H1 (cell line): Measurements from ENCODE around the gene RPL19.

Experiments used
- CTCF ChIP-seq, 3 experiments: IDR thresholded peaks; 1 replicate in 2 of 3; 2 replicates in 1 of 3; pipeline versions ENCODE4 v1.5.1 to v1.6.1; 2011; ENCODE audit warnings: low read length in 3 of 3, mild to moderate bottlenecking in 3 of 3, inconsistent platforms in 2 of 3, low read depth in 1 of 3, moderate library complexity in 1 of 3; ENCODE audit not compliant: insufficient read depth in 1 of 3; ENCODE audit errors: control extremely low read depth in 1 of 3
- EGR1 ChIP-seq: IDR thresholded peaks from 2 replicates; pipeline ENCODE4 v1.6.1; 2011; ENCODE audit warnings: low read depth, low read length, borderline replicate concordance
- POLR2A ChIP-seq, 2 experiments: IDR thresholded peaks; 1 replicate in 1 of 2; 2 replicates in 1 of 2; pipeline ENCODE4 v1.6.1; 2011; ENCODE audit warnings: low read depth in 2 of 2, low read length in 2 of 2, mild to moderate bottlenecking in 2 of 2; ENCODE audit errors: control extremely low read depth in 1 of 2
- POU5F1 ChIP-seq: IDR thresholded peaks from 2 replicates; pipeline ENCODE4 v1.6.1; 2011; ENCODE audit warnings: low read depth, mild to moderate bottlenecking, low read length, moderate library complexity
- TAF1 ChIP-seq: IDR thresholded peaks from 2 replicates; pipeline ENCODE4 v1.6.1; 2011; ENCODE audit warnings: mild to moderate bottlenecking, low read depth, low read length
- ZNF274 ChIP-seq: IDR thresholded peaks from 2 replicates; pipeline ENCODE4 v1.7.0; 2012; ENCODE audit warnings: low read length, borderline replicate concordance; ENCODE audit errors: extremely low read depth

DNA sequence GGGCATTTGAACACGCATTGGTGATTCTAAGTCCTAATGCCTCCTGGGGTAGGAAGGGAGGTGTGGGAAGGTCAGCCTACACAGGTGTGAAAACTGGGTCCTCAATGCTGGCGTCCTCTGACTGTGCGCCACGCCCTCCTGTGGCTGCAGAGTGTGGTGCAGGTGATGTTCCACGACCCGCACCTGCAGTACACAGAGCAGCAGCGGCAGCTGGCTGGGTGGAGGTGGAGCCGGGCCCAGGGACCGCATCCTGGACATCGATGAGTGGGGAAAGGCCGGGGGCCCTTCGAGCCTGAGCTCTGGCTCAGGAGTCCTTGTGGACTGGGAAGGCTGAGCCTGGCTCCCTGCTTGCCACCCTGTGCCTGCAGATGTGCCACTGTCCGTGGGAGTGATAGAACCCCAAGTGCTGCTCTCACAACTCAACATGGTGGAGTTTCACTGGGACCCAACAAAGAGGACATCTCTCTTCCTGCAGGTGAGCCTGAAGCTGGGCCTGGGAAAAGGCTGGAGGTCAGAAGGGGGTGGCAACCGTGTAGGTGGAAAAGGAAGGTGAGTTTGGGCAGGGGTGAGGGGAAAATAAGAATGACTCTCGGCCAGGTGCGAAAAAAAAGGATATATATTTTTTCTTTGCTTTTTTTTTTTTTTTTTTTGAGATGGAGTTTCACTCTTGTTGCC, 39.7 kb downstream of the RPL19 start:
- TF ChIP-seq CTCF (IDR thresholded peaks at IDR 0.05; ENCODE audit: control extremely low read depth in 1 of 3, insufficient read depth in 1 of 3, low read depth in 1 of 3, low read length in 3 of 3) (peak; percentile 91 to 100 (median 99)), EGR1 (no peak), POLR2A (IDR thresholded peaks at IDR 0.05; ENCODE audit: control extremely low read depth in 1 of 2, low read depth in 2 of 2, low read length in 2 of 2) (no peak), POU5F1 (no peak), ZNF274 (no peak), TAF1 (0 out of 2 replicates have a peak, but pooled peaks have one; percentile 45)
